Glomerular endothelial cell (primary cell): ENCODE data around the gene SVOPL. TPM values are rescaled to one million over a fixed set of nuclear protein-coding genes. Genes with fewer than 3 reads are reported as not detected.
"Not testable (repeated sequence)": the region's sequence is repeated elsewhere in the genome, so short reads cannot be mapped to it uniquely, and the experiment has no call there.

Source experiments
- DNase-seq: peaks from one replicate; pipeline ENCODE4 v3.0.0-alpha.2; 2011; ENCODE audit warnings: low read depth, low spot score; ENCODE audit errors: extremely low read depth
- total RNA-seq: library from RNA; depleted of rRNA; stranded (reverse); fragments of >200 nt; gene quantifications from 2 replicates; pipeline ENCODE4 v1.2.3, GENCODE V29; 2015

SVOPL gene
- total RNA-seq, result not detected in 2 replicates

- no peak for DNase-seq
Measured at GRCh38 chr7:138700857-138701536, at the start of gene SVOPL. Gene SVOPL (minus strand): TSS chr7:138701362. CDS start chr7:138679045, 22,317 bp downstream.

- no peak for DNase-seq
Measured at GRCh38 chr7:138750473-138750872, 49.3 kb upstream of the SVOPL start.

- no peak for DNase-seq
Measured at GRCh38 chr7:138749960-138750359, 48.8 kb upstream of the SVOPL start.

- no peak for DNase-seq
Measured at GRCh38 chr7:138748666-138749065, 47.5 kb upstream of the SVOPL start.

- DNase-seq, result no peak
Measured at GRCh38 chr7:138746073-138746472, 44.9 kb upstream of the SVOPL start.

GRCh38 chr7:138745189-138745588 is 44.0 kb upstream of the SVOPL start:
- DNase-seq, result no peak

GRCh38 chr7:138741453-138741735 is 40.2 kb upstream of the SVOPL start:
- DNase-seq, result no peak

- no peak for DNase-seq
Measured at GRCh38 chr7:138739859-138740258, 38.7 kb upstream of the SVOPL start.

GRCh38 chr7:138738551-138739335 is 37.6 kb upstream of the SVOPL start:
- peak; percentile 74 for DNase-seq

GRCh38 chr7:138738114-138738513 is 37.0 kb upstream of the SVOPL start:
- DNase-seq, result no peak

- no peak for DNase-seq
Measured at GRCh38 chr7:138735399-138735798, 34.2 kb upstream of the SVOPL start.

- not testable (repeated sequence) for DNase-seq
Measured at GRCh38 chr7:138731733-138732132, 30.6 kb upstream of the SVOPL start.

GRCh38 chr7:138729444-138729843 is 28.3 kb upstream of the SVOPL start:
- DNase-seq, result no peak

- DNase-seq, result no peak
Measured at GRCh38 chr7:138727336-138728099, 26.4 kb upstream of the SVOPL start.

- no peak for DNase-seq
Measured at GRCh38 chr7:138726288-138726687, 25.1 kb upstream of the SVOPL start.

GRCh38 chr7:138720286-138720685 is 19.1 kb upstream of the SVOPL start:
- DNase-seq, result no peak

GRCh38 chr7:138716889-138717288 is 15.7 kb upstream of the SVOPL start:
- DNase-seq, result no peak

GRCh38 chr7:138713191-138713590 is 12.0 kb upstream of the SVOPL start:
- DNase-seq, result no peak

- no peak for DNase-seq
Measured at GRCh38 chr7:138712652-138713051, 11.5 kb upstream of the SVOPL start.

GRCh38 chr7:138710536-138711385 is 9.6 kb upstream of the SVOPL start:
- DNase-seq, result no peak

- no peak for DNase-seq
Measured at GRCh38 chr7:138705167-138705566, 4.0 kb upstream of the SVOPL start.
